Fibroblast of villous mesenchyme (primary cell): ENCODE measurements around the gene SOCS1. TPM values are rescaled to one million over a fixed set of nuclear protein-coding genes. Genes with fewer than 3 reads are reported as not detected.

Experiments used
- DNase-seq: peaks from one replicate; pipeline ENCODE4 v3.0.0-alpha.2; 2010; ENCODE audit warnings: low read depth
- H3K4me3 ChIP-seq: 2 replicates; pipeline ENCODE4 v1.5.1; 2011; ENCODE audit warnings: low read depth, mild to moderate bottlenecking, low read length
- total RNA-seq: library from RNA; depleted of rRNA; stranded (reverse); fragments of >200 nt; gene quantifications from 2 replicates; pipeline ENCODE4 v1.2.3, GENCODE V29; 2012
- TF ChIP-seq, protein P1 (sequence below): IDR thresholded peaks from 2 replicates; pipeline ENCODE4 v1.5.1; 2012; ENCODE audit warnings: low read depth, mild to moderate bottlenecking, low read length; ENCODE audit not compliant: insufficient read depth

Gene SOCS1
- total RNA-seq, 1 donor: 29.4 TPM

DNA sequence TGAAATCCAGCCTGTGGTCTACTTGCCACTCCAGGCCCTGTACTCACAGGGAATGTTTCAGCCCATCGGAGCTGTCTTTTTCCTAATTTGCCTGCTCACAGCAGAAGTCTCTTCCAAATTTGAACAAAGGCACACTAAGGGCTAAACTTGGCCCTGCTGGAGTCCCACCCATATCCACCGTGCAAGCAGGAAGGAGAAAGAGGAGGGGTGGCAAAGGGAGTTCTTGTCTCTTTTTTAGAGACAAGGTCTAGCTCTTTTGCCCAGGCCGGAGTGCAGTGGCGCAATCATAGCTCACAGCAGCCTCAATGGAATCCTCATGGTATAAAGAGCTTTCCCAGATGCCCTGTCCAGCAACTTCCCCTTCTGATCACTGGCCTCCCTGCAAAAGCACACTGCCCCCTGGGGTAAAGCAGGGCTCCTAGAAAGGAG, 27.8 kb upstream of the SOCS1 start:
- DNase-seq: peak; percentile 76

DNA sequence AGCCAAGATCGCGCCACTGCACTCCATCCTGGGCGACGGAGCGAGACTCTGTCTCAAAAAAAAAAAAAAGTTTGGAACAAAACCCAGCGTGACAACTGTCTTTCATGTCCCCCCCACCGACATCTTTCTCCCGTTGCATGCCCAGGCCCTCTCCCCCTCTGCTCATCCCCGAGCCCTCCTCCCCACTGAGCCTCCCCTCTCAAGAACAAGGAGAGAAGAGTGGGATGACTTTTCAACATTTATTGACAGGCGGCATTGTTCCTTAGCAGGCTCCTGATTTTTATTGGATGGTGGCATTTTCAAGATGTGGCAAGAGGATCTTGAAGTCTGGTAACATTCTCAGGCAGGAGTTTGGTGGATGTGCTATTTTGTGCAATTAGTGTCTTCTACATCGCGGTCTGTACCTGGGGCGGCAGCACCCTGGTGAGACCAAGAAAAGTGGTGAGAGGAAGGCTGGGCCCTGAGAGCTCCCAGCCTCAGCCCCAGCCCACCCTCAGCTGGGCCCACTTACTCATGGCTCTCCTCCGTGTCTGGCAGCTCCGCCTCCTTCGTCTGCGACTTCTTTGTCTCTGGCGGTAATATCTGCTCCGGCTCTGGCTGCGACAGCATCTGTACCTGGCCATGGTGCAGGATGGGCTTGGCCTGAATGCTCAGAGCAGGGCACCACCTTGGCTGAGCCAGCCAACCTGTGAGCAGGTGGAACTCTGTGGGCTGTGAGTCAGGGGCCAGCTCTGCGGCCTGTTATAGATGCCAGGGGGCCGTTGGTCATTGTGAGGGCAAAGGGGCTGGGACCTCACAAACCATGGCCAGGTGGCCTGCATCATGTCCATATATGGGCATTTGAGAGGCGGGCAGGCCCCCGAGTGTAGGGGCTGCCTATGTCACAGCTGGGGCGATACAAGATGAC, 24.9 kb upstream of the SOCS1 start, which contains the start of gene PRM1:
Gene PRM1, minus strand, starts transcription at position 715 of the 907 bp plus-strand sequence. Its CDS starts 92 bp downstream, at position 623.
- no peak within 1 kb of the TSS for H3K4me3 ChIP-seq
- TF ChIP-seq, protein P1, sequence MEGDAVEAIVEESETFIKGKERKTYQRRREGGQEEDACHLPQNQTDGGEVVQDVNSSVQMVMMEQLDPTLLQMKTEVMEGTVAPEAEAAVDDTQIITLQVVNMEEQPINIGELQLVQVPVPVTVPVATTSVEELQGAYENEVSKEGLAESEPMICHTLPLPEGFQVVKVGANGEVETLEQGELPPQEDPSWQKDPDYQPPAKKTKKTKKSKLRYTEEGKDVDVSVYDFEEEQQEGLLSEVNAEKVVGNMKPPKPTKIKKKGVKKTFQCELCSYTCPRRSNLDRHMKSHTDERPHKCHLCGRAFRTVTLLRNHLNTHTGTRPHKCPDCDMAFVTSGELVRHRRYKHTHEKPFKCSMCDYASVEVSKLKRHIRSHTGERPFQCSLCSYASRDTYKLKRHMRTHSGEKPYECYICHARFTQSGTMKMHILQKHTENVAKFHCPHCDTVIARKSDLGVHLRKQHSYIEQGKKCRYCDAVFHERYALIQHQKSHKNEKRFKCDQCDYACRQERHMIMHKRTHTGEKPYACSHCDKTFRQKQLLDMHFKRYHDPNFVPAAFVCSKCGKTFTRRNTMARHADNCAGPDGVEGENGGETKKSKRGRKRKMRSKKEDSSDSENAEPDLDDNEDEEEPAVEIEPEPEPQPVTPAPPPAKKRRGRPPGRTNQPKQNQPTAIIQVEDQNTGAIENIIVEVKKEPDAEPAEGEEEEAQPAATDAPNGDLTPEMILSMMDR: no peak

More for the DNA sequence above, 27.8 kb upstream of the SOCS1 start:
- H3K4me3 ChIP-seq: no peak overlapping the region
- TF ChIP-seq, protein P1: peak; percentile 34

DNA sequence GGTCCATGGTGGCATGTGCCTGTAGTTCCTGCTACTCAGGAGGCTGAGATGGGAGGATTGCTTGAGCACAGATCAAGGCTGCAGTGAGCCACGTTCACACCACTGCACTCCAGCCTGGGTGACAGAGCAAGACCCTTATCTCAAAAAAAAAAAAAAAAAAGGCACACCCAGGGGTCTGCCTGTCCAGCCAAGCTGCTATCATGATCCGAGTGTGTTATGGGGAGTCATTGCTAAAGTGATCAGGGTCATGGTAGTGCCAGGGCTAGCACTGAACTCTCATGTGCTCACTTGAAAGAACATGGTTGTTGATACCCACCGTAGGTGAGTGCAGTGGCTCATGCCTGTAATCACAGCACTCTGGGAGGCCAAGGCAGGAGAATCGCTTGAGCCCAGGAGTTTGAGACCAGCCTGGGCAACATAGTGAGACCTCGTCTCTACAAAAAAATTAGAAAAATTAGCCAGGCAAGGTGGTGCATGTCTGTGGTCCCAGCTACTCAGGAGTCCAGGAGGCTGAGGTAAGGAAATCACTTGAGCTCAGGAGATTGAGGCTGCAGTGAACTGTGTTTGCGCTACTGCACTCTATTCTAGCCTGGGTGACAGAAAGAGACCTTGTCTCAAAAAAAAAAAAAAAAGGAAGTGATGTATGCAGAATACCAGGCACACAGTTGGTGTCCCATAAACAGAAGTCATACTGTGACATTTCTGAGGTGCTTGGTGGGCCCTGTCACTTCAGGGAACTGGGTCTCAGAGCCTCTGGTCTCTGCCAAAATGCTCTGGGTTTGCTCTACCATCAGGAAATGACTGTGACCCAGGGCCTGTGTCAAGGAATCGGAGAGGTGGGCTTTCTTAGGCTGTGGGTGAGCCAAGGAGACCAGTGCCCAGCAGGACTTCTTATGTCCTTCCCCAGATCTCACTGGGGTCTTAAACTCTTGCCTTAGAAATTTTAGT, 23.0 kb upstream of the SOCS1 start:
- no peak overlapping the region for H3K4me3 ChIP-seq
- DNase-seq: no peak
- TF ChIP-seq, protein P1: no peak

More for the DNA sequence above, 24.9 kb upstream of the SOCS1 start, which contains the start of gene PRM1:
- DNase-seq: no peak

DNA sequence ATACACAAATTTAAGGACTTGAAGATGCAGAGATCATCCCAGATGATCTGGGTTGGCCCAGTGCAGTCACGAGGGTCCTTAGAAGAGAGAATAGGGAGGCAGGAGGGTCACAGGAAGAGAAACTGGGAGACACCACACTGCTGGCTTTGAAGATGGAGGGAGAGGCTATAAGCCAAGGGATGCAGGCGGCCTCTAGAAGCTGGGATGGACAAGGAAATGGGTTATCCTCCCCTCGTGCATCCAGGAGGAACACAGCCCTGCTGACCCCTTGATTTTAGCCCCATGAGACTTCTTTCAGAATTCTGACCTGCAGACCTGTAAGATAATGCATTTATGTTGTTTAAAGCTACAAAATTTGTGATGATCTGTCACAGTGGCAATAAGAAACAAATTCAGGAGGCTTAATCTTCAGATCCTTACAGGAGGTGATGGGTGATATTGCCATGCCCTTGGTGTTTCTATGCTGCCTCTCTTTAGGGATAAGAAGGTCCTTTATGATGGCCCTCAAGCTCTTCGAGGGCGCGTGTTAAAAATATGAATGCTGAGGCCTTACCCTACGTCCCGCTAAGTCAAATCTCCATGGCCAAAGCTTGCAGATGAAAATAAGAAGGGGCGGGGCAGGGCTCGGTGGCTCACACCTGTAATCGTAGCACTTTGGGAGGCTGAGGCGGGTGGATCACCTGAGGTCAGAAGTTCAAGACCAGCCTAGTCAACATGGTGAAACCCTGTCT, 21.8 kb upstream of the SOCS1 start:
- H3K4me3 ChIP-seq: no peak overlapping the region
- DNase-seq: no peak
- TF ChIP-seq, protein P1: no peak

DNA sequence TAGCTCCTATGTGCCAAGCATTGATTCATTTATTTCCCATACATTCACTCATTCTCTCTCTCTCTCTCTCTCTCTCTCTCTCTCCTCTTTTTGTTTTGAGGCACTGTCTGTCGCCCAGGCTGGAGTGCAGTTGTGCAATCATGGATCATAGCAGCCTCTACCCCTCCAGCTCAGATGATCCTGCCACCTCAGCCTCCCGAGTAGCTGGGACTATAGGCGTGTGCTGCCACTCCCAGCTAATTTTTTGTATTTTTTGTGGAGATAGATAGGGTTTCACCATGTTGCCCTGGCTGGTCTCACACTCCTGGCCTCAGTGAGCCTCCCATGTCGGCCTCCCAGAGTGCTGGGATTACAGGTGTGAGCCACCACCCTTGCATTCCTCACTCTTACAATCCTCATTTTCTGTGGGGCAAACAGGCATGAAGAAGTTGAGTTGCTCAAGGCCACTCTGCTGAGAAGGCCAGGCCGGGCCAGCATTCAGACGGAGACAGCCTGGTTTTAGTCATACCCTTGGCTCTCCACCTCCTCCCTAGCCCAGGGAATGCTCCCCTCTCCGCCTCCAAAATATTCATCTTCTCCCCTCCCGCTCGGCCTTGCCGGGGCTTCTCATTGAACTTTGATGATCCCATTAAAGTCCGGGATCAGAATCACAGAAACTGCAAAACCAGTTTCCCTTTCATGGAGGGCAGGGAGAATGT, 21.0 kb upstream of the SOCS1 start:
- no peak for DNase-seq
- H3K4me3 ChIP-seq: no peak overlapping the region
- TF ChIP-seq, protein P1: no peak
